GM20000 (cell line): ENCODE results near the gene ARHGAP26.

Source experiments
- DNase-seq: peaks from one replicate; pipeline ENCODE4 v3.0.0; 2012; ENCODE audit warnings: low spot score
- TF ChIP-seq, protein P1 (sequence below): IDR thresholded peaks from 2 replicates; pipeline ENCODE4 v1.5.1; 2012; ENCODE audit warnings: mild to moderate bottlenecking, control low read depth; ENCODE audit errors: extremely low read depth, missing control alignments

ARHGAP26 gene

DNA sequence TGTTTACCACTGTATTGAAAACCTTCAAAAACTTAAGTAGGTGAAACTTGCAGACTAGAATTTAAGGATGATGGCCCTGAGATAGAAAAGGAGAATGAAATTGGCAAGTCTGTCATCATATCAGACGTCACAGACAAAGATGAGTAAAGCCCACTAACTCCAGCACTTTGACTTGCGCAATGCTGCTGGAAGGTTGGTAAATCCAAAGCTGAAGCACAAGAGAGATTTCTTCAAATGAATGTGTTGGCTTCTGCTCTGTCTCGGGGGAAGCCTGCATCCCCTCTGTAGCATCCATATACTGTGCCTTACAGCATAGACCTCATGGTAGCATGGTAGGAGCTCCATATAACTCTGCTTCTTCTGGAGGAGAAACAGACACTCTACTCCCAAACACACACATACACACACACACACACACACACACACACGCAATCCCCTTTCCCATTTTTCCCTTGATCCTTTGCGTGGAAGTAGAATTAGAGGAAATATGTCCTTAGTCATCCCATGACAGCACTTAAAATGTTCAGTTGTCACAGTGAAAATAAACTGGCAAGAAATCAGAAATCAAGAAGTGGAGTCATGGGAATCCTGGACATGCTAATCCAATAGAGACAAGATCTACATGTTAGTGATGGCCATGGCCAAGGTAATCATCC, 391.8 kb downstream of the ARHGAP26 start:
- DNase-seq, result no peak
- TF ChIP-seq, protein P1, sequence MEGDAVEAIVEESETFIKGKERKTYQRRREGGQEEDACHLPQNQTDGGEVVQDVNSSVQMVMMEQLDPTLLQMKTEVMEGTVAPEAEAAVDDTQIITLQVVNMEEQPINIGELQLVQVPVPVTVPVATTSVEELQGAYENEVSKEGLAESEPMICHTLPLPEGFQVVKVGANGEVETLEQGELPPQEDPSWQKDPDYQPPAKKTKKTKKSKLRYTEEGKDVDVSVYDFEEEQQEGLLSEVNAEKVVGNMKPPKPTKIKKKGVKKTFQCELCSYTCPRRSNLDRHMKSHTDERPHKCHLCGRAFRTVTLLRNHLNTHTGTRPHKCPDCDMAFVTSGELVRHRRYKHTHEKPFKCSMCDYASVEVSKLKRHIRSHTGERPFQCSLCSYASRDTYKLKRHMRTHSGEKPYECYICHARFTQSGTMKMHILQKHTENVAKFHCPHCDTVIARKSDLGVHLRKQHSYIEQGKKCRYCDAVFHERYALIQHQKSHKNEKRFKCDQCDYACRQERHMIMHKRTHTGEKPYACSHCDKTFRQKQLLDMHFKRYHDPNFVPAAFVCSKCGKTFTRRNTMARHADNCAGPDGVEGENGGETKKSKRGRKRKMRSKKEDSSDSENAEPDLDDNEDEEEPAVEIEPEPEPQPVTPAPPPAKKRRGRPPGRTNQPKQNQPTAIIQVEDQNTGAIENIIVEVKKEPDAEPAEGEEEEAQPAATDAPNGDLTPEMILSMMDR, result no peak

DNA sequence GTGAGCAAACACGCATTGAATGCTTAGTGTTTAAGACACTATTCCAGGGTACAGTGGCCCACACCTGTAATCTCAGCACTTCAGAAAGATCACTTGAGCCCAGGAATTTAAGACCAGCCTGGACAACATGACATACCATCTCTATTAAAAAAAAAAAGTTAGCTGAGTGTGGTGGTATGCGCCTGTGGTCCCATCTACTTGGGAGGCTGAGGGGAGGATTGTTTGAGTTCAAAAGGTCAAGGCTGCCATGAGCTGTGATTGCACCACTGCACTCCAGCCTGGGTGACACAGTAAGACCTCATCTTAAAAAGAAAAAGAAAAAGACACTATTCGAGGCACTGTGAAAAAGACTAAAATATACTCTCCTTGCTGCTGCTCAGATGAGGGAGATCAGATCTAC, 392.6 kb downstream of the ARHGAP26 start:
- DNase-seq, result no peak
- TF ChIP-seq, protein P1, result no peak

DNA sequence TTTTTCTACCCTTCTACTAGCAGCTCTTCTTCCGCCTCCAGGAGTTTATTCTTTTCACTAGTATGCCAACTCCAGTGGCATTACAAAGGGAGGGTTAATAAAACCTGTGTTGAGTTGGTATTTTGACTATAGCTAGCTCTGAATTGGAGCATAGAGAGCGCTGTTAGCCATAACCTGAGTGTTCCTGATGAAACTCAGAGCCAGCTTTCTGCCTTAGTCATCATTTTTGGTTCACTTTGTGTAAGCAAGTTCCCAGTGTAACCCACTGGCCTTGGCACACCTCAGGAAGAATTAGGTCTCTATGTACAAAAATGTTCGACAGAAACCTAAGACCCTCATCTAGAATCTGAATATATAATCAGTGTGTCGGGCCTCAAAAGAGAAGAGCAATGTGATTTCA, 394.4 kb downstream of the ARHGAP26 start:
- DNase-seq, result no peak
- TF ChIP-seq, protein P1, result no peak

DNA sequence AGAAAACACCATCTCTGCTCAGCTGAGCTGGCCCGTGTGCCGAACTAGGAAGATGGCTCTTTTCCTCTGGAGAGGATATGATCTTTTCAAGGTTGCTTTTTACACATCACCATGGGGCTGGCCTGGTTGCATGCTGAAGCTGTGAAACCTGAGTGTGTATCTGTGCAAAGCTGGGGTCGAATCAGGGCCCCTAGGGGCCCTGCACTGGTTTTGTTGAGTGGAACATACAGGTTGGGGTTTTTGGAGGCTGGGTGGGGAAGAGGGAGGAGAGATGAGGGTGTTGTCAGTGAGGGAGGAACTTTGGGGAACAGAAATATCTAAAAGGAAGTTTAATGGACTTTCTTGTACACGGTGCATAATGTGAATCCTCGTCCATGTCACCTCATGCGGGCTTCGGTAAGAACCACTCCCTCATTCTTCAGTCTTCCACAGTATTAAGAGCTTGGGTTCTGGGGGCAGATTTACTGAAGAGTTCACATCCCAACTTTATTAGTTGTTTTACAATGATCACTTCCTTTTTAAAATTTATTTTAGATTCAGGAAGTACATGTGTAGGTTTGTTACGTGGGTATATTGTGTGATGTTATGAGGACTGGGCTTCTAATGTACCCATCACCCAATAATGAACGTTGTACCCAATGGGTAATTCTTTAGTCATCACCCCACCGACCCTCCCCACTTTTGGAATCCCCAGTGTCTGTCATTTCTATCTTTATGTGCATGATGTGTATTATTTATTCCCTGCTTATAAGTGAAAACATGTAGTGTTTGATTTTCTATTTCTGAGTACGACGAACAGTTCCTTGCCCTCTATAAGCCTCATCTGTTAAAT, 395.1 kb downstream of the ARHGAP26 start:
- DNase-seq, result no peak
- TF ChIP-seq, protein P1, result no peak

DNA sequence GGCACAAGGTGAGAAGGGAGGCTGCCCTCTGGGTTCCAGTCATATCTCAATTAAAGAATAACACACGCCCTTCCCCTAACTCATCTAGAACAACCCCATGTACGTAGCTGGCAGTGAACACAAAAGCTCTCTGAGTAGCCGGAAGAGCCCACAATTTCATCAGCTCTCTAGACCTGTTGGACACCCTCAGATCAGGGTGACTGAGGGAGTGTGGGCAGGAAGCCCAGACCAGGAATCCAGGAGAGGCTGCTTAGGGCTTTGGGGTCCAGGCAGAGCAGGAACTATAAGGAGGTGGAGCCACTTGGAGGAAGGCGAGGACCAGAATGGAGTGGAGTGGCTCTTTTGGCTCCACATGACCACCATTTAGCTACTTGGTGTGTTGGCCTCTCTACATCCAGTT, 395.9 kb downstream of the ARHGAP26 start:
- DNase-seq, result no peak
- TF ChIP-seq, protein P1, result no peak

DNA sequence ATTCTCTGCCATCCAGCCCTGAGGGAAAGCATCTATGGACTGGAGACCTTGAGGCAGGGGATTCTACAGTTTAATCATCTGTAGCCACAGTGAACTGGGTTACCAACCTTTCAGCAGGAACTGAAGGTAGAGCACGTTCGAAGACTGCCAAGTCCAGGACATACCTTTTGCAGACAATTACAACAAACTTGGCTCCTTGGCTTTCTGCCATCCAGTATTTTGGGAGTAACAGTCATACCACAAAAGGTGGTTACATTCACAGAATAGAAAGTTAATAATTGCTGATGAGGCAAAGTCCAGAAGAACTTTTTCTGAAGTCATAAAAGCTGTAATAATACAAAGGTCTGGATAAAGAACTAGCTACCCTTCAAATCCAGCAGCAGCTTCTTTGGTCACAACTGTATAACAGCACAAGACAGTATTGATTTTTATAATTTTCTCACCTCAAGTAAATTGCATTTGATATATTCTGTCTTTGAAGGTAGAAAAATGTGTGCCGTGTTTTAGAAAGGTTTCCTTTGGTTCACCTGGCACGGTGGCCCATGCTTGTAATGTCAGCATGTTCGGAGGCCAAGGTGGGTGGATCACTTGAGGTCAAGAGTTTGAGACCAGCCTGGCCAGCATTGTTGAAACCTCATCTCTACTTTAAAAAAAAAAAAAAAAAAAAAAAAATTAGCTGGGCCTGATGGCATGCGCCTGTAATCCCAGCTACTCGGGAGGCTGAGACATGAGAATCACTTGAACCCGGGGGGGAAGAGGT, 396.7 kb downstream of the ARHGAP26 start:
- TF ChIP-seq, protein P1, result no peak
- no peak for DNase-seq

DNA sequence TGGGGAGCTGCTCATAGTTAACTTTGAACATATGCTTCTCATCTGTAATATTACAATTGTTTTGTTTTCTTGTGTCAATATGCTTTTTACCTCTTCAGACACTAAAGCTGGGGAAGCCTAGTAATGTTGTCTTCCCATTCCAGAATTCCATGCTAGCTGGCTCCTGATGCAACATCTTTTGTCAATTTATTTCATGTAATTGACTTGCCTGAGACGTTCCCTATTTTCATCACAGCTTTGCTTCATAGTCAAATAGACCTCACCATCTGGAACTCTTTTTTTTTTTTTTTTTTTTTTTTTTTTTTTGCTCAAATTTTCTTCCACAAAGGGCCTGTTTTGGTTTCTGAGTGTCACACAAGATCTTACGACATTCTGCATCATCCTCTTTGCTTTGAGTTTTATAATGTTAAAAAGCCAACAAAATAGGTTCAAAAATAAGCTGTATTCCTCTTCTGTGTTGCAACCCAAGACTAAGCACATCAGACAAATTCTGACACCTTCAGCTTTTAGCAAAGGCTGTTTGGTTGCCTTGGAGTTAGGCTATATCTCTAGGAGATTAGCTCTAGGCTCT, 398.1 kb downstream of the ARHGAP26 start:
- no peak for DNase-seq
- TF ChIP-seq, protein P1, result no peak
